Breast epithelium (tissue), 4 donors: Measurements from ENCODE around the gene COX18. TPM values are rescaled to one million over a fixed set of nuclear protein-coding genes. Genes with fewer than 3 reads are reported as not detected.

Experiments used
- DNase-seq, 2 donors: peaks; one replicate each; pipeline ENCODE4 v3.0.0-alpha.2; 2019; ENCODE audit warnings: low spot score in 2 of 2
- H3K27ac ChIP-seq, 2 donors: fragments of 200-600 bp; sonication (generic) in 1 of 2; one replicate each; pipeline ENCODE4 v1.5.1; 2016 to 2019; ENCODE audit warnings: mild to moderate bottlenecking in 1 of 2
- H3K27me3 ChIP-seq, 2 donors: fragments of 200-600 bp; sonication (generic) in 1 of 2; one replicate each; pipeline versions ENCODE4 v1.5.1 to v1.6.0; 2017 to 2019; ENCODE audit warnings: control low read depth in 1 of 2, mild to moderate bottlenecking in 1 of 2
- H3K36me3 ChIP-seq: fragments of 200-600 bp; one replicate; pipeline ENCODE4 v1.5.1; 2019
- H3K4me1 ChIP-seq, 2 donors: fragments of 200-600 bp; sonication (generic); one replicate each; pipeline ENCODE4 v1.5.1; 2016 to 2019; ENCODE audit warnings: control low read depth in 1 of 2
- H3K4me3 ChIP-seq, 3 donors: fragments of 200-600 bp; sonication (generic); 1 replicate in 2 of 3; 2 replicates in 1 of 3; pipeline ENCODE4 v1.5.1; 2016 to 2019; ENCODE audit warnings: mild to moderate bottlenecking in 3 of 3, moderate library complexity in 2 of 3
- H3K9me3 ChIP-seq, 2 donors: fragments of 200-600 bp; sonication (generic) in 1 of 2; one replicate each; pipeline ENCODE4 v1.5.1; 2016 to 2019; ENCODE audit warnings: control low read depth in 1 of 2
- POLR2A ChIP-seq: fragments of 450-650 bp; IDR thresholded peaks from one replicate; pipeline ENCODE4 v1.6.1; 2016; ENCODE audit warnings: antibody characterized with exemption, mild to moderate bottlenecking, moderate library complexity
- POLR2AphosphoS5 ChIP-seq, 3 donors: sonication (generic); formaldehyde crosslinking; IDR thresholded peaks; one replicate each; pipeline ENCODE4 v1.6.1; 2017; ENCODE audit warnings: antibody characterized with exemption in 3 of 3
- intact Hi-C: fragments of 100-400 bp; cut with DNase I; formaldehyde crosslinking; loops from one replicate; pipeline ENCODE4 v1.15.1; 2023; ENCODE audit warnings: low total_unique reads
- total RNA-seq, 3 donors: library from RNA; depleted of rRNA; stranded (reverse); fragments of >200 nt; gene quantifications; one replicate each; pipeline ENCODE4 v1.1.0, GENCODE V29; 2016
- TF ChIP-seq, protein P1 (sequence below), 3 donors: fragments of 450-650 bp; IDR thresholded peaks; one replicate each; pipeline ENCODE4 v1.5.1; 2016 to 2017; ENCODE audit warnings: antibody characterized with exemption in 3 of 3, mild to moderate bottlenecking in 3 of 3, moderate library complexity in 3 of 3

Gene COX18
- total RNA-seq, 3 donors from 2014 or later = 18.0 to 33.4 (median 19.0) TPM

DNA sequence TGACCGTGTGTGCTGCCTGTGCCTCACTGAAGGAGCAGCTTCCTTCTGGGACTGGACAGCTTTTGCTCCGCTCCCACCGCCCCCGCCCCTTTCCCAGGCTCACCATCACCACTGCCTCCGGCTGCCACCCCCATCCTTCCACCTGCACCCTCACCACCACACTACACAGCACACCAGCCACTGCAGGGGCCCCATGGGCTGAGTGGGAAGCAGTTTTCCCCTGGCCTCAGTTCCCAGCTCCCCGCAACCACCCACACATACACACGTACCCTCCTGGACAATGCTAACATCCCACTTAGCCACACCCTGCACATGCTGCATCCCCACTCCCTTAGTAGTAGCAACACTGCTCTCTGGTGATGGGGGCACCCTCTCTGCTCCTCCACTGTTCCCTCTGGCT lies 29.6 kb upstream of the COX18 start:
- no peak for DNase-seq
- no peaks in the 10 kb centered on the region for H3K36me3 ChIP-seq

DNA sequence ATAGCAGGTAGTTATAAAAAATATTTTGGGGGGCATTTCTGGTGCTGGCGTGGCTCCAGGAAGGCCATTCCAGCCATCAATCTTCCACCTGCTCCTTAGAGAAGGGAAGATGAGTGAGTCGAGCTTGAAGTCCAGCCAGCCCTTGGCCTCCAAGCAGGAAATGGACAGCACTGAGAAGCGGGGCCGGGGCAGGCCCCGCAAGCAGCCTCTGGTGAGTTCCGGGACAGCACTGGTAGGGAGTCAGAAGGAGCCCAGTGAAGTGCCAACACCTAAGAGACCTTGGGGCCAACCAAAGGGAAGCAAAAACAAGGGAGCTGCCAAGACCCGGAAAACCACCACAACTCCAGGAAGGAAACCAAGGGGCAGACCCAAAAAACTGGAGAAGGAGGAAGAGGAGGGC lies 29.2 kb upstream of the COX18 start:
- Histone ChIP-seq H3K27ac (no peak overlapping the region), H3K36me3 (no peaks in the 10 kb centered on the region), H3K9me3 (no peaks in the 10 kb centered on the region), H3K4me3 (no peak overlapping the region), H3K27me3 (no peaks in the 10 kb centered on the region), H3K4me1 (no peaks in the 10 kb centered on the region)
- no peak for DNase-seq
- intact Hi-C loops = no loop called here
- TF ChIP-seq POLR2A (no peak), POLR2AphosphoS5 (IDR thresholded peaks at IDR 0.05) (no peak)
- TF ChIP-seq, protein P1, sequence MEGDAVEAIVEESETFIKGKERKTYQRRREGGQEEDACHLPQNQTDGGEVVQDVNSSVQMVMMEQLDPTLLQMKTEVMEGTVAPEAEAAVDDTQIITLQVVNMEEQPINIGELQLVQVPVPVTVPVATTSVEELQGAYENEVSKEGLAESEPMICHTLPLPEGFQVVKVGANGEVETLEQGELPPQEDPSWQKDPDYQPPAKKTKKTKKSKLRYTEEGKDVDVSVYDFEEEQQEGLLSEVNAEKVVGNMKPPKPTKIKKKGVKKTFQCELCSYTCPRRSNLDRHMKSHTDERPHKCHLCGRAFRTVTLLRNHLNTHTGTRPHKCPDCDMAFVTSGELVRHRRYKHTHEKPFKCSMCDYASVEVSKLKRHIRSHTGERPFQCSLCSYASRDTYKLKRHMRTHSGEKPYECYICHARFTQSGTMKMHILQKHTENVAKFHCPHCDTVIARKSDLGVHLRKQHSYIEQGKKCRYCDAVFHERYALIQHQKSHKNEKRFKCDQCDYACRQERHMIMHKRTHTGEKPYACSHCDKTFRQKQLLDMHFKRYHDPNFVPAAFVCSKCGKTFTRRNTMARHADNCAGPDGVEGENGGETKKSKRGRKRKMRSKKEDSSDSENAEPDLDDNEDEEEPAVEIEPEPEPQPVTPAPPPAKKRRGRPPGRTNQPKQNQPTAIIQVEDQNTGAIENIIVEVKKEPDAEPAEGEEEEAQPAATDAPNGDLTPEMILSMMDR (IDR thresholded peaks at IDR 0.05) = no peak

More for the DNA sequence above, 29.6 kb upstream of the COX18 start:
- TF ChIP-seq, protein P1 (IDR thresholded peaks at IDR 0.05) = no peak
- TF ChIP-seq POLR2AphosphoS5 (IDR thresholded peaks at IDR 0.05) = no peak
- TF ChIP-seq POLR2A = no peak
- Histone ChIP-seq H3K4me3 (no peak overlapping the region), H3K27ac (no peak overlapping the region), H3K4me1 (no peaks in the 10 kb centered on the region), H3K27me3 (no peaks in the 10 kb centered on the region), H3K9me3 (no peaks in the 10 kb centered on the region)
- intact Hi-C loops = no loop called here

DNA sequence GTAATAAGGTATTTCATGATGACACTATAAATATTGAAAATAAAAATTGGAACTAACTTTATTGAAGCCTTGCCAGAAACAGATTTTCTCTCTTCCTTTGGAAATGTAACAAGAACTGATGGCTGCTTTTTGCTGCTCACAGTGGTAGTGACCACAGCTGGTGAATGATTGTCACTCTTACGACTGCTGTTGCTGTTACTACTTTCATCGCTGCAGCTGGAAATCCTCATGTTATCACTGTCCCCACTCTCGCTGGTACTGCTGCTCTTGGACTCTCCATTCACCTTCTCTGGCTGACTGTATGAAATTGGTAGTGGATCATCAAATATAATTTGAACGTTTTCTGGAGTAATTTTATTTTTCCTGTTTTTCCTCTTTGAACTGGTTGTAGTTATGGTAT lies 28.5 kb upstream of the COX18 start:
- Histone ChIP-seq H3K4me1 (no peaks in the 10 kb centered on the region), H3K27ac (no peak overlapping the region), H3K36me3 (no peaks in the 10 kb centered on the region), H3K9me3 (no peaks in the 10 kb centered on the region), H3K27me3 (no peaks in the 10 kb centered on the region), H3K4me3 (no peak overlapping the region)
- no peak for DNase-seq
- TF ChIP-seq, protein P1 (IDR thresholded peaks at IDR 0.05) = no peak
- TF ChIP-seq POLR2A (no peak), POLR2AphosphoS5 (IDR thresholded peaks at IDR 0.05) (no peak)
- intact Hi-C loops = no loop called here

DNA sequence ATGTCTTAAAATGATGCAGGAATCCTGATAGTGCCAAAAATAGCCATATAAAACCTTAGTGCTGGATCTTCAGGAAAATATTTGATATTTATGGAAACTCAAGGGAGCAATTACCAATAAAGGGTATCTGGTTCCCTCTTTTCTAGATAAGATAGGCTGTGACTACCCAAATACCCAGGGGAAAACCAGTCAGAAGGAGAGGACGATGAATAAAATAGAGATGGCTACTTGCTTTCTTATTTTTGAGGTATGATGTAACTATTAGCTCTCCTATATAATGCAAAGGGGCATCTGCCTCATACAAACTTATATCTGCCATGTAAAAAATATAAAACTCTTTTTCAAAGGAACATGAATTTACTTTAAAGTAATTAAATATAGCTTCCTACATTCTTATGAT lies 23.4 kb upstream of the COX18 start:
- DNase-seq = no peak
- no peak overlapping the region for H3K27ac ChIP-seq
- TF ChIP-seq, protein P1 (IDR thresholded peaks at IDR 0.05) = no peak
- no peak for TF ChIP-seq POLR2A
- no peak for TF ChIP-seq POLR2AphosphoS5 (IDR thresholded peaks at IDR 0.05)
- H3K9me3 ChIP-seq = no peaks in the 10 kb centered on the region
- intact Hi-C loops = no loop called here
- H3K4me3 ChIP-seq = no peak overlapping the region
- H3K36me3 ChIP-seq = peaks cover 4% of the 10 kb centered on the region
- no peaks in the 10 kb centered on the region for H3K27me3 ChIP-seq
- H3K4me1 ChIP-seq = no peaks in the 10 kb centered on the region

DNA sequence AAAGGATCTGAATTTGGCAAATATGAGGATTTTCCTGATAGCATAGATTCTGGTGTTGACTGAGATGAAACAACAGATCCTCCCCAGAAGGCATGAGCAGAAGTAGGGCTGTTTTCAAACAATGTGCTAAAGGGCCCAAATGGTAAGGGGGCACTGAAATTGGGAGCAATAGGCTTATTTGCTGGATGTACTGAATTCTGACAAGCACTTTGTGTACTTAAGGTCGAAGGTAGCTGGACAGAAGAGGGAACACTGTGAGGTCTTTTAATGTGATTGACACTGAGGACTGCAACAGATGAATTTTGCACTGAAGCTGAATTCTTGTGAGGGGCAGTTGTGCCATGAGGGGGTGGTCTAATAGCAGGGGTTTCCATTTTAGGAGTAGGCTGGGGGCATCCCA lies 21.2 kb upstream of the COX18 start:
- Histone ChIP-seq H3K27ac (no peak overlapping the region), H3K4me3 (no peak overlapping the region), H3K36me3 (peaks cover 4% of the 10 kb centered on the region), H3K27me3 (no peaks in the 10 kb centered on the region), H3K9me3 (no peaks in the 10 kb centered on the region), H3K4me1 (no peaks in the 10 kb centered on the region)
- no peak for DNase-seq
- TF ChIP-seq POLR2A (no peak), POLR2AphosphoS5 (IDR thresholded peaks at IDR 0.05) (no peak)
- TF ChIP-seq, protein P1 (IDR thresholded peaks at IDR 0.05) = no peak
- intact Hi-C loops = no loop called here
